GM20431 (cell line): ENCODE data around the gene GDPD3.
"Not testable (repeated sequence)": the region's sequence is repeated elsewhere in the genome, so short reads cannot be mapped to it uniquely, and the experiment has no call there.

Experiments
- in situ Hi-C: fragments of 300-500 bp; cut with MseI, MboI; formaldehyde crosslinking; loops from one replicate; pipeline ENCODE4 v1.15.0; 2020; ENCODE audit warnings: low sequenced_read_pairs; ENCODE audit not compliant: unreplicated experiment

GDPD3 gene

GRCh38 chr16:30125690-30126089 is 12.4 kb upstream of the GDPD3 start:
- in situ Hi-C loops = not testable (repeated sequence)

- in situ Hi-C loops = loop anchor here (25.0 kb wide), 1 partner anchor 237 kb away; the partner anchor contains the start of genes CD2BP2, MYL11 and TBC1D10B
Measured at GRCh38 chr16:30124985-30125379, 11.6 kb upstream of the GDPD3 start.

GRCh38 chr16:30122604-30123160 is 9.3 kb upstream of the GDPD3 start:
- in situ Hi-C loops = loop anchor here (25.0 kb wide), 1 partner anchor 240 kb away; the partner anchor contains the start of genes CD2BP2, MYL11 and TBC1D10B

- in situ Hi-C loops = loop anchor here (25.0 kb wide), 1 partner anchor 240 kb away; the partner anchor contains the start of genes CD2BP2, MYL11 and TBC1D10B
Measured at GRCh38 chr16:30121741-30122571, 8.6 kb upstream of the GDPD3 start.

GRCh38 chr16:30120340-30121105 is 7.2 kb upstream of the GDPD3 start:
- in situ Hi-C loops = loop anchor here (25.0 kb wide), 1 partner anchor 242 kb away; the partner anchor contains the start of genes CD2BP2, MYL11 and TBC1D10B

GRCh38 chr16:30119428-30119827 is 6.1 kb upstream of the GDPD3 start:
- in situ Hi-C loops = loop anchor here (25.0 kb wide), 1 partner anchor 243 kb away; the partner anchor contains the start of genes CD2BP2, MYL11 and TBC1D10B

GRCh38 chr16:30117768-30118167 is 4.4 kb upstream of the GDPD3 start:
- in situ Hi-C loops = loop anchor here (25.0 kb wide), 1 partner anchor 245 kb away; the partner anchor contains the start of genes CD2BP2, MYL11 and TBC1D10B

- in situ Hi-C loops = loop anchor here (25.0 kb wide), 1 partner anchor 246 kb away; the partner anchor contains the start of genes CD2BP2, MYL11 and TBC1D10B
Measured at GRCh38 chr16:30116291-30117207, 3.2 kb upstream of the GDPD3 start.

- in situ Hi-C loops = loop anchor here (25.0 kb wide), 1 partner anchor 247 kb away; the partner anchor contains the start of genes CD2BP2, MYL11 and TBC1D10B
Measured at GRCh38 chr16:30115238-30115637, 1.9 kb upstream of the GDPD3 start.

GRCh38 chr16:30114833-30115232 is 1.5 kb upstream of the GDPD3 start:
- in situ Hi-C loops = loop anchor here (25.0 kb wide), 1 partner anchor 247 kb away; the partner anchor contains the start of genes CD2BP2, MYL11 and TBC1D10B

GRCh38 chr16:30114411-30114810 is 1.1 kb upstream of the GDPD3 start:
- in situ Hi-C loops = loop anchor here (25.0 kb wide), 1 partner anchor 248 kb away; the partner anchor contains the start of genes CD2BP2, MYL11 and TBC1D10B

- in situ Hi-C loops = loop anchor here (25.0 kb wide), 1 partner anchor 248 kb away; the partner anchor contains the start of genes CD2BP2, MYL11 and TBC1D10B
Measured at GRCh38 chr16:30113711-30114333, 485 bp upstream of the GDPD3 start.

GRCh38 chr16:30112197-30113030 is 923 bp downstream of the GDPD3 start:
- in situ Hi-C loops = loop anchor here (25.0 kb wide), 1 partner anchor 250 kb away; the partner anchor contains the start of genes CD2BP2, MYL11 and TBC1D10B

GRCh38 chr16:30110661-30111060 is 2.7 kb downstream of the GDPD3 start:
- in situ Hi-C loops = loop anchor here (25.0 kb wide), 1 partner anchor 252 kb away; the partner anchor contains the start of genes CD2BP2, MYL11 and TBC1D10B

GRCh38 chr16:30108059-30108850 is 5.1 kb downstream of the GDPD3 start:
- in situ Hi-C loops = loop anchor here (25.0 kb wide), 1 partner anchor 254 kb away; the partner anchor contains the start of genes CD2BP2, MYL11 and TBC1D10B

GRCh38 chr16:30104492-30104891 is 8.8 kb downstream of the GDPD3 start:
- in situ Hi-C loops = loop anchor here (25.0 kb wide), 1 partner anchor 258 kb away; the partner anchor contains the start of genes CD2BP2, MYL11 and TBC1D10B
